Tongue (tissue), 1 donor: ENCODE data around the gene WNT16. TPM values are rescaled to one million over a fixed set of nuclear protein-coding genes. Genes with fewer than 3 reads are reported as not detected.

Experiments
- total RNA-seq: library from RNA; depleted of rRNA; stranded (reverse); fragments of >200 nt; gene quantifications from one replicate; pipeline ENCODE4 v1.2.3, GENCODE V29; 2014

WNT16 gene
- total RNA-seq, 1 donor from 2014 or later: 2.8 TPM

Other genes with a start within 250 kb of the WNT16 start
- gene FAM3C, start 67.3 kb downstream of the WNT16 start, total RNA-seq: 89.8 TPM